Measurements from ENCODE around the gene CTXN1. TPM values are rescaled to one million over a fixed set of nuclear protein-coding genes. Genes with fewer than 3 reads are reported as not detected.

CTXN1 gene
- total RNA-seq, 1 experiment from 2014 or later, result 71.7 TPM

DNA sequence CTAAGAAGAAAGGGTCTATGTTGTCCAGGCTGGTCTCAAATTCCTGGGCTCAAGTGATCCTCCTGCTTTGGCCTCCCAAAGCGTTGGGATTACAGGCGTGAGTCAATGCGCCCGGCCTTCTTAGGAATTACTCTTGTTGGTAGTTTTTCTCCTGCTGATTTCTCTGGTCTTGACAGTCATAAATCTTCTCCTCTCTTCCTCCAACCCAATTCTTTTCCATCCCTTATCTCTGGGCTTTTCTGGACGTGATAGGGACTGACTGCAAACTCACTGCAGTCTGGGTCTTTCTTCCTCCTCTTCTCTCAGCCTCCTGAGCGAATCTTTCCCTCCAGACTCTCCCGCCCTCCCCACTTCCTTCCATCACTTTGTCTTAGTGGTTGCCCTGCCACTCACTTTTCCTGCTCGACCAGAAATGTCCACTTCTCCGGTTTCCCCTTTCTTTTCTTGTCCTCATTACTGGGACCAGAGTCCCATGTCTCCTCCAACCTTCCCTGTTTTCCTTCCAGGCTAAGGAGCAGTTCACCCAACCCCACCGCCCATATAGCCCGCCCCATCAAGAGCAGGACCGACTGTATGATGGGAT, 39.4 kb upstream of the CTXN1 start:
- H3K4me1 ChIP-seq (ENCODE audit: insufficient read depth, low read length, poor library complexity, severe bottlenecking), result no peaks in the 10 kb centered on the region
- H3K9me3 ChIP-seq (ENCODE audit: low read depth, low read length, poor library complexity, severe bottlenecking), result no peaks in the 10 kb centered on the region
- H3K27me3 ChIP-seq (replicated peaks; ENCODE audit: insufficient read depth, low read depth, low read length, poor library complexity), result no peaks in the 10 kb centered on the region
- no peak overlapping the region for H3K4me3 ChIP-seq (ENCODE audit: low read depth, low read length, poor library complexity, severe bottlenecking)
- peaks cover 77% of the 10 kb centered on the region for H3K36me3 ChIP-seq (ENCODE audit: insufficient read depth, low read length, poor library complexity, severe bottlenecking)
- no peak for DNase-seq (ENCODE audit: low spot score)
- intact Hi-C loops (cut with micrococcal nuclease; ENCODE audit: unreplicated experiment), result no loop called here
- BruUV-seq (replicated peaks), result no TSS peak
- TF ChIP-seq, protein P1, sequence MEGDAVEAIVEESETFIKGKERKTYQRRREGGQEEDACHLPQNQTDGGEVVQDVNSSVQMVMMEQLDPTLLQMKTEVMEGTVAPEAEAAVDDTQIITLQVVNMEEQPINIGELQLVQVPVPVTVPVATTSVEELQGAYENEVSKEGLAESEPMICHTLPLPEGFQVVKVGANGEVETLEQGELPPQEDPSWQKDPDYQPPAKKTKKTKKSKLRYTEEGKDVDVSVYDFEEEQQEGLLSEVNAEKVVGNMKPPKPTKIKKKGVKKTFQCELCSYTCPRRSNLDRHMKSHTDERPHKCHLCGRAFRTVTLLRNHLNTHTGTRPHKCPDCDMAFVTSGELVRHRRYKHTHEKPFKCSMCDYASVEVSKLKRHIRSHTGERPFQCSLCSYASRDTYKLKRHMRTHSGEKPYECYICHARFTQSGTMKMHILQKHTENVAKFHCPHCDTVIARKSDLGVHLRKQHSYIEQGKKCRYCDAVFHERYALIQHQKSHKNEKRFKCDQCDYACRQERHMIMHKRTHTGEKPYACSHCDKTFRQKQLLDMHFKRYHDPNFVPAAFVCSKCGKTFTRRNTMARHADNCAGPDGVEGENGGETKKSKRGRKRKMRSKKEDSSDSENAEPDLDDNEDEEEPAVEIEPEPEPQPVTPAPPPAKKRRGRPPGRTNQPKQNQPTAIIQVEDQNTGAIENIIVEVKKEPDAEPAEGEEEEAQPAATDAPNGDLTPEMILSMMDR (conservative IDR thresholded peaks at IDR 0.05; ENCODE audit: low read depth, low read length), result no peak
- no peak for TF ChIP-seq EZH2 (IDR thresholded peaks at IDR 0.05; ENCODE audit: borderline replicate concordance, low read depth, low read length, poor library complexity, severe bottlenecking)
- H3K27ac ChIP-seq (ENCODE audit: low read depth, low read length, poor library complexity, severe bottlenecking), result no peak overlapping the region
- ChIA-PET POLR2A (ENCODE audit: low non-redundant PET) (no interaction called here), CTCF (interaction anchor here (0.6 kb wide), 1 partner anchor 81 kb away, joined by 4 read pairs; no protein-coding TSS in a partner anchor)

DNA sequence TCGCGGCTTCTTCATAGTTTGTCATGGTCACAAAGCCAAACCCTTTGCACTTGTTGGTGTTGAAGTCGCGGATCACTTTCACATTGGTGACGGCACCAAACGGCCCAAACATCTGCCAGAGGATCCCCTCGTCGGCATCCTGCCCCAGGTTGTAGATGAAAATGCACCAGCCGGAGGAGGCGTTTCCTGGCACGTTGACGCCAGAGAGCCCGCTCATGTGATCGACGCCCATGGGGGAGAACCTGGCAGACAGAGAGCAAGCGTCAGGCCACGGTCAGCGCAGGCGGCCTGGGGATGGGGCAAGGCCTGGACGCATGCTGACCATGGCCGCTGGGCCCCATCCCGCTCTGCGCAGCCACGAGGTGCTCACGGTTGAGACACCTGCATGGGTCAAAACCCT, 37.6 kb upstream of the CTXN1 start:
- CTCF ChIA-PET, result no interaction called here
- Histone ChIP-seq H3K4me1 (ENCODE audit: insufficient read depth, low read length, poor library complexity, severe bottlenecking) (no peaks in the 10 kb centered on the region), H3K36me3 (ENCODE audit: insufficient read depth, low read length, poor library complexity, severe bottlenecking) (peaks cover 69% of the 10 kb centered on the region), H3K27ac (ENCODE audit: low read depth, low read length, poor library complexity, severe bottlenecking) (no peak overlapping the region), H3K27me3 (replicated peaks; ENCODE audit: insufficient read depth, low read depth, low read length, poor library complexity) (no peaks in the 10 kb centered on the region), H3K4me3 (ENCODE audit: low read depth, low read length, poor library complexity, severe bottlenecking) (no peak overlapping the region), H3K9me3 (ENCODE audit: low read depth, low read length, poor library complexity, severe bottlenecking) (no peaks in the 10 kb centered on the region)
- intact Hi-C loops (cut with micrococcal nuclease; ENCODE audit: unreplicated experiment), result no loop called here
- DNase-seq (ENCODE audit: low spot score), result no peak
- POLR2A ChIA-PET (ENCODE audit: low non-redundant PET), result no interaction called here
- no peak for TF ChIP-seq EZH2 (IDR thresholded peaks at IDR 0.05; ENCODE audit: borderline replicate concordance, low read depth, low read length, poor library complexity, severe bottlenecking)
- TF ChIP-seq, protein P1 (conservative IDR thresholded peaks at IDR 0.05; ENCODE audit: low read depth, low read length), result no peak
- no TSS peak for BruUV-seq (replicated peaks)

- intact Hi-C loops (cut with micrococcal nuclease; ENCODE audit: unreplicated experiment), result no loop called here
- no peak for TF ChIP-seq EZH2 (IDR thresholded peaks at IDR 0.05; ENCODE audit: borderline replicate concordance, low read depth, low read length, poor library complexity, severe bottlenecking)
- TF ChIP-seq, protein P1 (conservative IDR thresholded peaks at IDR 0.05; ENCODE audit: low read depth, low read length), result no peak
- Histone ChIP-seq H3K27me3 (replicated peaks; ENCODE audit: insufficient read depth, low read depth, low read length, poor library complexity) (no peaks in the 10 kb centered on the region), H3K4me1 (ENCODE audit: insufficient read depth, low read length, poor library complexity, severe bottlenecking) (no peaks in the 10 kb centered on the region), H3K27ac (ENCODE audit: low read depth, low read length, poor library complexity, severe bottlenecking) (peak overlapping the region; percentile 19), H3K36me3 (ENCODE audit: insufficient read depth, low read length, poor library complexity, severe bottlenecking) (peaks cover 61% of the 10 kb centered on the region), H3K9me3 (ENCODE audit: low read depth, low read length, poor library complexity, severe bottlenecking) (no peaks in the 10 kb centered on the region), H3K4me3 (ENCODE audit: low read depth, low read length, poor library complexity, severe bottlenecking) (no peak overlapping the region)
- ChIA-PET CTCF (interaction anchor here (0.5 kb wide), 1 partner anchor 291 kb away, joined by 13 read pairs; no protein-coding TSS in a partner anchor), POLR2A (ENCODE audit: low non-redundant PET) (no interaction called here)
- DNase-seq (ENCODE audit: low spot score), result no peak
- BruUV-seq (replicated peaks), result TSS peak; percentile 56
These were observed 36.8 kb upstream of the CTXN1 start for GRCh38 chr19:7962644-7963268.
